HG02623 (cell line): ENCODE data around the gene PRICKLE2.

Experiments
- ATAC-seq: cut with Tn5 transposase; IDR thresholded peaks from one replicate; pipeline ENCODE4 v1.9.1; 2021; ENCODE audit warnings: moderate library complexity; ENCODE audit not compliant: unreplicated experiment

PRICKLE2 gene

GRCh38 chr3:64133987-64134386, 91.3 kb downstream of the PRICKLE2 start:
- no peak for ATAC-seq

GRCh38 chr3:64133272-64133671, 92.0 kb downstream of the PRICKLE2 start:
- no peak for ATAC-seq

GRCh38 chr3:64131725-64132469, 93.4 kb downstream of the PRICKLE2 start:
- no peak for ATAC-seq

DNA sequence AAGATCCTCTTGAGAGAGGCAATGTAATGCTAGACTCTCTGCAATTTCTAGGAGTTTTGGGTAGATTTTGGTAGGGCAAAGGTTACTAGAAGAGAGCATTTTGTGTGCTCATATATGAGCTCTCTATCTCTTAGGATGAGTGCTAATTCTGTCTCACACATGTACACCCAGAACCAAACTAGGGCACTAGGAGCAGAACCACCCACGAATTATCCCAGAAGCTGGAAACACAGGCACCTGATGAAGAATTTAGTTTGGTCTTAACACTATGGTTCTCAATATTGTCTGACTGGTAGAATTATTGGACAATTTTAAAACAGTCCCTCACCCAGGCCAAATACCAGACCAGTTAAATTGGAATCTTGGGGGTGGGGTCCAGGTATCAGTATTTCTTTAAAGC, 94.8 kb downstream of the PRICKLE2 start:
- no peak for ATAC-seq

GRCh38 chr3:64129581-64129980, 95.7 kb downstream of the PRICKLE2 start:
- ATAC-seq, result no peak

GRCh38 chr3:64129106-64129505, 96.2 kb downstream of the PRICKLE2 start:
- no peak for ATAC-seq

- no peak for ATAC-seq
Measured at GRCh38 chr3:64125561-64125960, 99.7 kb downstream of the PRICKLE2 start.

GRCh38 chr3:64123931-64124330, 101.3 kb downstream of the PRICKLE2 start:
- no peak for ATAC-seq

DNA sequence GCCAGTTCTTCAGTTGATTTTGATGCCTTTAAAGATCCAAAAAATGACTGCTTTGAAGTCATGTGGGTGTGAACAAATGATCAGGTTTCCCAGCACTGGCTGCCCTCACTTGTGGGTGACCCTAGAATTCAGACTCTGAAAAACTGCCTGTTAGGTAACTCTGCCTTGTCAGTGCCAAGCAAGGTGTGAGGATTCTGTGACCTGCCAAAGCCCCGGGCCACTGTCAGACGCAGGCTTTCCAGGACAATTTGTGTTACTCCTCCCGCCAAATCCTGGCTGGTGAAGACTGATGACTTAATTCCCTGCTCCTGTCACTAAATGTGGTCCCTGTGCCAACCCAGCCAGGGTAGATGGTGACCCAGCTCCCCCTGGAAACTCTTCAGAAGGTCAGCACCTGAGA, 102.8 kb downstream of the PRICKLE2 start:
- no peak for ATAC-seq

GRCh38 chr3:64121750-64122311, 103.4 kb downstream of the PRICKLE2 start:
- no peak for ATAC-seq

- ATAC-seq, result no peak
Measured at GRCh38 chr3:64120876-64121275, 104.4 kb downstream of the PRICKLE2 start.

- ATAC-seq, result no peak
Measured at GRCh38 chr3:64117483-64117882, 107.8 kb downstream of the PRICKLE2 start.

- no peak for ATAC-seq
Measured at GRCh38 chr3:64114651-64115050, 110.6 kb downstream of the PRICKLE2 start.

DNA sequence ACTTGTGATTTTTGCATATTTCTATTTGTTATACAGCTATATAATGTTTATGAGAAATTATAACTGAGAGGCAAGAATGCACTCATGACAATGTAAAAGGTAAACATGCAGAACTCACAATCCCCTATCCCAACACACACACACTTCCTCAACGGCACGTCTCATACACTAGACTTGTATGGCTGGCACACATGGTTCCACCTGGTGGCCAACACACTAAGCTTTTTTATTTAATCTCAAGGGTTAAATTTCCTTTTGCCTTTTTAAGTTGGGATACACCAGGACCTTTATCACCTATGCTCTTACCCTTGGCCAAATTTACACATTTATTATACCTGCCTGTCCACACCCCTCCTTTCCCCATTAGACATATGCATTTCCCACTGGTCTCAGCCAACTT, 113.4 kb downstream of the PRICKLE2 start:
- no peak for ATAC-seq

GRCh38 chr3:64111083-64111482, 114.2 kb downstream of the PRICKLE2 start:
- ATAC-seq, result no peak

- no peak for ATAC-seq
Measured at GRCh38 chr3:64110071-64110470, 115.2 kb downstream of the PRICKLE2 start.

DNA sequence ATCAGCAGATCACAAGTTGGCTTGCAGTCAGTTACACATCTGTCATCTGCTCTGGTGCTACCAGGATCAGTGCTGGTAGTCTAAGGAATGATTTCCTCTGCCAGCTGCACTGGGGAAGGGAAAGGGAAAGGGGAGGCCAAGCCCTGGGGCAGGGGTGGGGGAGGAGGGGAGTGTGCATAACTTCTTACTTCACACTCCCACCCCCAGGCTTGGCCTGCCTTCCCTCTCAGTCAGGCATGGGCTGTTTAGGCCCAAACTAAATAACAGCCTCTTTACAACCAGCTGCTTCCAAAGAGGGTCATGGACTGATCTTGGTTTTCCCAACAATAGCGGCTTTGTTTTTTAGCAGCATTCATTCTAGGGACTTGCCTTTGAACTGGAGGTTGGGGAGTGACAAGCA, 115.8 kb downstream of the PRICKLE2 start:
- ATAC-seq, result no peak

GRCh38 chr3:64108784-64109317, 116.4 kb downstream of the PRICKLE2 start:
- no peak for ATAC-seq

GRCh38 chr3:64108231-64108630, 117.0 kb downstream of the PRICKLE2 start:
- no peak for ATAC-seq

GRCh38 chr3:64107190-64107589, 118.1 kb downstream of the PRICKLE2 start:
- no peak for ATAC-seq

GRCh38 chr3:64105816-64106215, 119.5 kb downstream of the PRICKLE2 start:
- no peak for ATAC-seq

DNA sequence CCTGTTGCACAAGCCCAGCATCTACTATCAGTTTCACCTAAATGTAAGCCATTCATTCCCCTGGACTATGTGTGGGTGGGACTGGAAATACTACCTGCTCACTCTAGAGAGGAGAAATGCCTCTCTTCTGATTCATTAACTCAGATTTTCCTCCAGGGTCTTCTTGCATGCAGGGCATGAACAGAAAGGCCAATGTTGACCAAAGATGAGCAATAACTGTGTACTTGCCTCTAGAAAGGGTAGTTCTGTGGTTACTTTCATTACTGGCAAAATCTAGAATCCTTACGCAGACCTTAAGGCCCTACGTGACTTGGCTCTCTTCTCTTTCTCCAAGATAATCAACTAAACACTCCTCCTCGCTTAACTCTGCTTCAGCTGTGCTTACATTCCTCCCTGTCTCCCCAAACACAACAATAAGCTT, 120.6 kb downstream of the PRICKLE2 start:
- no peak for ATAC-seq

DNA sequence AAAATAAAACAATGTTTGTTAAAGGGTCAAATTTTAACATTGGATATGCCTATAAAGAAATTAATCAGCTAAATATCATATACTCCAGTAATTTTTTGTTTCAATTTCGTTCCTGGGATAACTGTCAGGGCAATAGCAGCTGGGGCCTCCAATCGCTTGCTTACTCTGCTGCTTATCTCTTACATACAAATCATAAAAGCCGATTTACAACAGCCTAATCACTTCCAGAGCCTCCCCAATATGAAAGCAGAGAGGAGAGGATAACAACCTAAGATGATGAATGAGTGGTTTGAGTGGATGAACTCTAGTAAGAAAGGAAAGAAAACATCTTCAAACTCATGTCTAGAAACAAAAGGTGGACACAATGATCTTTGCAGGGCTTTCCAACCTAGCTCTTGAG, 121.3 kb downstream of the PRICKLE2 start:
- ATAC-seq, result no peak
